SKM-1 treated with dmso at 0.1 percent for 144 hours (cell line): ENCODE data around the gene PYGO2.
"Not testable (repeated sequence)": the region's sequence is repeated elsewhere in the genome, so short reads cannot be mapped to it uniquely, and the experiment has no call there.

Experiments
- DNase-seq: peaks from one replicate; lab custom pipeline; 2025; ENCODE audit not compliant: unreplicated experiment; lab: John Stamatoyannopoulos, UW

The PYGO2 gene

GRCh38 chr1:154982897-154983648 lies 21.5 kb upstream of the PYGO2 start, which contains the start of gene FLAD1:
Gene FLAD1, plus strand, starts transcription at chr1:154983344. Its CDS starts 351 bp downstream, at chr1:154983695.
- peak; percentile 100 for DNase-seq

- DNase-seq = no peak
Measured at GRCh38 chr1:154982341-154982740, 20.8 kb upstream of the PYGO2 start.

- DNase-seq = no peak
Measured at GRCh38 chr1:154978360-154978759, 16.8 kb upstream of the PYGO2 start.

- DNase-seq = not testable (repeated sequence)
Measured at GRCh38 chr1:154977762-154978161, 16.2 kb upstream of the PYGO2 start.

GRCh38 chr1:154975409-154976059 lies 14.0 kb upstream of the PYGO2 start:
- DNase-seq = peak; percentile 48

GRCh38 chr1:154974808-154975408 lies 13.3 kb upstream of the PYGO2 start:
- peak; percentile 99 for DNase-seq

- DNase-seq = peak; percentile 100
Measured at GRCh38 chr1:154974102-154974807, 12.7 kb upstream of the PYGO2 start, which contains the start of gene CKS1B. Gene CKS1B, plus strand, starts transcription at chr1:154974681. Its CDS starts 65 bp downstream, at chr1:154974746.

- peak; percentile 98 for DNase-seq
Measured at GRCh38 chr1:154973344-154974101, 11.9 kb upstream of the PYGO2 start.

GRCh38 chr1:154972517-154973343 lies 11.1 kb upstream of the PYGO2 start:
- no peak for DNase-seq

- DNase-seq = no peak
Measured at GRCh38 chr1:154972213-154972516, 10.6 kb upstream of the PYGO2 start.

GRCh38 chr1:154971341-154971998 lies 9.9 kb upstream of the PYGO2 start:
- DNase-seq = no peak

- DNase-seq = no peak
Measured at GRCh38 chr1:154970631-154971340, 9.2 kb upstream of the PYGO2 start, which contains the start of gene SHC1. Gene SHC1, minus strand, starts transcription at chr1:154970747. Its CDS starts 221 bp downstream, at chr1:154970526.

- no peak for DNase-seq
Measured at GRCh38 chr1:154969860-154970452, 8.4 kb upstream of the PYGO2 start.

GRCh38 chr1:154969246-154969645 lies 7.7 kb upstream of the PYGO2 start:
- DNase-seq = no peak

GRCh38 chr1:154968731-154969130 lies 7.1 kb upstream of the PYGO2 start:
- DNase-seq = no peak

- no peak for DNase-seq
Measured at GRCh38 chr1:154967331-154967950, 5.9 kb upstream of the PYGO2 start.

GRCh38 chr1:154966111-154966510 lies 4.5 kb upstream of the PYGO2 start:
- no peak for DNase-seq

- DNase-seq = no peak
Measured at GRCh38 chr1:154964359-154964758, 2.8 kb upstream of the PYGO2 start.
